AG20443 (cell line): ENCODE data around the gene NELL1.

Source experiments
- DNase-seq: peaks from one replicate; pipeline ENCODE4 v3.0.0; 2012; ENCODE audit warnings: low spot score, mixed read lengths

NELL1 gene

GRCh38 chr11:21346361-21346760, 677.0 kb downstream of the NELL1 start:
- no peak for DNase-seq

- DNase-seq: no peak
Measured at GRCh38 chr11:21350613-21351012, 681.2 kb downstream of the NELL1 start.

- DNase-seq: no peak
Measured at GRCh38 chr11:21353425-21353824, 684.0 kb downstream of the NELL1 start.

GRCh38 chr11:21364866-21365624, 695.7 kb downstream of the NELL1 start:
- no peak for DNase-seq

GRCh38 chr11:21369947-21370346, 700.6 kb downstream of the NELL1 start:
- DNase-seq: no peak

- no peak for DNase-seq
Measured at GRCh38 chr11:21371044-21371443, 701.7 kb downstream of the NELL1 start.

- DNase-seq: no peak
Measured at GRCh38 chr11:21372672-21373071, 703.3 kb downstream of the NELL1 start.

GRCh38 chr11:21374376-21374775, 705.0 kb downstream of the NELL1 start:
- no peak for DNase-seq

GRCh38 chr11:21385669-21386440, 716.5 kb downstream of the NELL1 start:
- no peak for DNase-seq

GRCh38 chr11:21390430-21390829, 721.0 kb downstream of the NELL1 start:
- no peak for DNase-seq

GRCh38 chr11:21396342-21397008, 727.1 kb downstream of the NELL1 start:
- no peak for DNase-seq

- no peak for DNase-seq
Measured at GRCh38 chr11:21398195-21398594, 728.8 kb downstream of the NELL1 start.

- no peak for DNase-seq
Measured at GRCh38 chr11:21401496-21401895, 732.1 kb downstream of the NELL1 start.

GRCh38 chr11:21402274-21402673, 732.9 kb downstream of the NELL1 start:
- no peak for DNase-seq

- no peak for DNase-seq
Measured at GRCh38 chr11:21403069-21403468, 733.7 kb downstream of the NELL1 start.

- DNase-seq: no peak
Measured at GRCh38 chr11:21405422-21405821, 736.0 kb downstream of the NELL1 start.

- no peak for DNase-seq
Measured at GRCh38 chr11:21410513-21410912, 741.1 kb downstream of the NELL1 start.

- DNase-seq: no peak
Measured at GRCh38 chr11:21411104-21411503, 741.7 kb downstream of the NELL1 start.

- no peak for DNase-seq
Measured at GRCh38 chr11:21411597-21411996, 742.2 kb downstream of the NELL1 start.

- DNase-seq: no peak
Measured at GRCh38 chr11:21412652-21413383, 743.4 kb downstream of the NELL1 start.

GRCh38 chr11:21414953-21415352, 745.6 kb downstream of the NELL1 start:
- DNase-seq: no peak

GRCh38 chr11:21415606-21416005, 746.2 kb downstream of the NELL1 start:
- DNase-seq: no peak
